Muscle layer of duodenum (tissue), 2 donors: ENCODE measurements around the gene CCDC89.

ENCODE experiments used
- H3K27ac ChIP-seq: one replicate; pipeline ENCODE4 v1.7.0; 2013; ENCODE audit warnings: mild to moderate bottlenecking, low read length
- H3K27me3 ChIP-seq: one replicate; pipeline ENCODE4 v1.7.0; 2013; ENCODE audit warnings: low read depth, mild to moderate bottlenecking, control low read depth, low read length
- H3K36me3 ChIP-seq, 2 donors: one replicate each; pipeline ENCODE4 v1.7.0; 2013; ENCODE audit warnings: low read length in 2 of 2, control low read depth in 1 of 2, mild to moderate bottlenecking in 1 of 2; ENCODE audit not compliant: insufficient read depth in 2 of 2, control insufficient read depth in 1 of 2
- H3K4me1 ChIP-seq, 2 donors: one replicate each; pipeline ENCODE4 v1.7.0; 2013; ENCODE audit warnings: low read length in 2 of 2, mild to moderate bottlenecking in 2 of 2, control low read depth in 1 of 2, moderate library complexity in 1 of 2; ENCODE audit not compliant: insufficient read depth in 2 of 2, control insufficient read depth in 1 of 2
- H3K4me3 ChIP-seq, 2 donors: one replicate each; pipeline ENCODE4 v1.7.0; 2013; ENCODE audit warnings: low read length in 2 of 2, low read depth in 1 of 2, mild to moderate bottlenecking in 1 of 2
- H3K9me3 ChIP-seq, 2 donors: one replicate each; pipeline ENCODE4 v1.7.0; 2013; ENCODE audit warnings: low read length in 2 of 2, control low read depth in 1 of 2, mild to moderate bottlenecking in 1 of 2; ENCODE audit not compliant: control insufficient read depth in 1 of 2
- donor health status: healthy.

Gene CCDC89

GRCh38 chr11:85685820-85686459 is at the start of gene CCDC89:
CCDC89 (minus strand) TSS chr11:85686195; CDS start chr11:85686130, 65 bp downstream.
- Histone ChIP-seq H3K9me3 (no peaks in the 10 kb centered on the region), H3K4me1 (peaks cover 4 to 14% of the 10 kb centered on the region in 2 donors), H3K27ac (peak within 1 kb of the TSS; percentile 65), H3K27me3 (no peaks in the 10 kb centered on the region), H3K4me3 (peak within 1 kb of the TSS; percentile 58 to 67), H3K36me3 (no peaks in the 10 kb centered on the region)

DNA sequence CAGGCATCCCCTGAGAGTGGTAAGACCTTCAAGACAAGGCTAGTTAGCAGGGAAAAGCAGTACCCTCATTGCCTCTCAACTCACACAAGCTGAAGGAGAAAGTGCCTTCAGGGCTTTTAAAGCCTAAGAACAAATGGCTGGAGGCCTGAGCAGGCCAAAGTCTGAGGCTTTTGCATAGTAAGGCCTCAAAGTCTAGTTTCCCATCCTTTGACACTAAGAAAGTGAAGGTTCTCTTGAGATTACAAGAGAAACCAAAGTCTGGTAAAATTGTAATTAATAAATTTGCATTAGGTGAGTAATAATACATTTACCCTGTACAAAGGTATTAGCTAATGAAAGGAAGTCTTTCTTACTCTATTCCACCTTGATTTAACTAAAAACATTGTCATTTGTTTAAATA is 47.0 kb upstream of the CCDC89 start:
- Histone ChIP-seq H3K27ac (no peak overlapping the region), H3K4me3 (no peak overlapping the region), H3K4me1 (no peaks in the 10 kb centered on the region), H3K36me3 (peaks cover 0 to 3% of the 10 kb centered on the region in 2 donors), H3K27me3 (no peaks in the 10 kb centered on the region), H3K9me3 (no peaks in the 10 kb centered on the region)

DNA sequence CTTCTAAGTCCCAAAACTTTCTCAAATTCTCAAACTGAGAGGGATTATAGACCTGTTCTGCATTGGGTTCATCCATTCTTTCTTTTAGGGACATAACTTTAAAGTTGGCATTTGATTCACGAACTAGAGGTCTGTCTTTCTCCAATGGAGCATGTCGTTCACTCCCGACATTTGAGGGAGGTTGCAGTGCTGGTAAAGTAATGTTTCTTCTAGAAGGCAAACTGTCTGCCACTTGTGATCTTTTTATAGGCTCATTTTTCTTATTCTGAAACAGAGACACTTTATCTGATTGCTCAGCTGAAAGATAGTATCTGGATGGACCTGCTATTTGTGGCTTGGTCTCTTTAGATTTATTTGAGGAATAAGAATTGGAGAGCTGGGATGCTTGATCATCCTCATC is 40.4 kb upstream of the CCDC89 start:
- H3K9me3 ChIP-seq: no peaks in the 10 kb centered on the region
- H3K27me3 ChIP-seq: no peaks in the 10 kb centered on the region
- H3K27ac ChIP-seq: no peak overlapping the region
- no peak overlapping the region for H3K4me3 ChIP-seq
- H3K4me1 ChIP-seq: no peaks in the 10 kb centered on the region
- H3K36me3 ChIP-seq: no peaks in the 10 kb centered on the region

GRCh38 chr11:85725510-85726258 is 39.7 kb upstream of the CCDC89 start:
- Histone ChIP-seq H3K36me3 (no peaks in the 10 kb centered on the region), H3K9me3 (no peaks in the 10 kb centered on the region), H3K4me1 (no peaks in the 10 kb centered on the region), H3K4me3 (no peak overlapping the region), H3K27me3 (no peaks in the 10 kb centered on the region), H3K27ac (no peak overlapping the region)

- no peak overlapping the region for H3K27ac ChIP-seq
- H3K4me3 ChIP-seq: no peak overlapping the region
- H3K4me1 ChIP-seq: no peaks in the 10 kb centered on the region
- no peaks in the 10 kb centered on the region for H3K27me3 ChIP-seq
- H3K36me3 ChIP-seq: no peaks in the 10 kb centered on the region
- H3K9me3 ChIP-seq: no peaks in the 10 kb centered on the region
These were observed 38.9 kb upstream of the CCDC89 start for GRCh38 chr11:85724748-85725465.

DNA sequence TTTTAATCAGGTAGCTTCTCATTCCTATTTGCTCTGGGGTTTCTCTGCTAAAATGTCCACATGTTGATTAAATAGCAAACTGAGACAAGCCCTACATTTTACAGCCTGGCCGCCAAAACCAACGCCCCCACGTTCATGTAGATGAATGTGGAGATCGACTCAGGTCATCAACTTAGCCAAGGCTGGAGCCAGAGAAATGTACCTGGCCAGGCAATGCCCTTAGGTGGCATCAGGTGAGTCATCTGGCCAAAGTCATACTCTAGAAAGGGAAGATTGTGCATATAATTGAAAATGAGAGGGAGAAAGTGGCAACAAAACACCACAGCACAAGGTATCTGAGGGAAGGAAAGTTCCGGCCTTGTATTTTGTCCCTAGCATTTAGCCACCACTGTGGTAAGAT is 37.1 kb upstream of the CCDC89 start:
- H3K4me3 ChIP-seq: no peak overlapping the region
- H3K4me1 ChIP-seq: no peaks in the 10 kb centered on the region
- no peaks in the 10 kb centered on the region for H3K36me3 ChIP-seq
- H3K9me3 ChIP-seq: no peaks in the 10 kb centered on the region
- H3K27me3 ChIP-seq: no peaks in the 10 kb centered on the region
- no peak overlapping the region for H3K27ac ChIP-seq

- Histone ChIP-seq H3K4me1 (no peaks in the 10 kb centered on the region), H3K27me3 (no peaks in the 10 kb centered on the region), H3K9me3 (no peaks in the 10 kb centered on the region), H3K27ac (no peak overlapping the region), H3K36me3 (no peaks in the 10 kb centered on the region), H3K4me3 (no peak overlapping the region)
These were observed 35.2 kb upstream of the CCDC89 start for GRCh38 chr11:85721191-85721590.

DNA sequence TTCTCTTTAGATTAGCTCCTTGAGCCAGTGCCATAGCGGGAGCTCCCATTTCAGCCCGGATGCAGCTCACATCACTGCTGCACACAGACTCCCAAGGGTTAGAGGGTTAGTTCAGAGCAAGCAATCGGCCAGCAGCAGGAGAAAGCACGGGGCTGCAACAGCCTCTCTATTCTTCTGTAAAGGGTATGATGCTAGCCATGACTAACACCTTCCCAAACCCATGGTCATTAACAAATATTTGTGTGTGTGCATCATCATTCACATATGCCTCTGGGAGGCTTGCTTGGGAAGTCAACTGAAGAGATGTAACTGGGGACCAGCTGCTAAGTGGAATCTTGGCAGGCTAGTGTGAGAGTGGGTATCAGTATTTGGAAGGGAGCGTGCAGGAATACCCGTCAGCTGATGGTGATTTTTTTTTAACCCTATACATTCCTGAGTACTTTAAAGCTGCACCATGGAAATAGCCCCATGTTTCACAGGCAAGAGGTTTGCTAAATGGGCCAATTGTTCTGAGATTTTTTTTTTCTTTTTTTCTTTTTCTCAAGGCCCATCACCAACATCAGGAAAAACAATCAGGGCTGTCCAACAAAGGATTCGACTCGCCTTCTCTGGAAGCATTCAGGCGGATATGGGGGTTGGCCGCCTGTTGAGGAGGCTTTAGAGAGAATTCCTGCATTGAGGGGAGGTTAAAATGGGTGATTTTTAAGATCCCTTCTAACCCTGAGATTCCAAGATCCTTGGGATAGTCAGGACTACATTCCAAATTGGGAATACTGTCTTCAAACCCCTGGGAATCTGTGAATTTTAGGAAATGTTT is 33.2 kb upstream of the CCDC89 start:
- H3K36me3 ChIP-seq: no peaks in the 10 kb centered on the region
- H3K9me3 ChIP-seq: no peaks in the 10 kb centered on the region
- H3K4me1 ChIP-seq: no peaks in the 10 kb centered on the region
- H3K27me3 ChIP-seq: no peaks in the 10 kb centered on the region
- H3K4me3 ChIP-seq: peak overlapping the region; percentile 28 to 37
- peak overlapping the region; percentile 82 for H3K27ac ChIP-seq

- Histone ChIP-seq H3K4me3 (peak overlapping the region; percentile 28 to 37), H3K27me3 (no peaks in the 10 kb centered on the region), H3K4me1 (no peaks in the 10 kb centered on the region), H3K27ac (peak overlapping the region; percentile 82), H3K9me3 (no peaks in the 10 kb centered on the region), H3K36me3 (no peaks in the 10 kb centered on the region)
These were observed 32.3 kb upstream of the CCDC89 start for GRCh38 chr11:85718126-85718943.

- H3K27me3 ChIP-seq: no peaks in the 10 kb centered on the region
- no peaks in the 10 kb centered on the region for H3K4me1 ChIP-seq
- peak overlapping the region; percentile 82 for H3K27ac ChIP-seq
- no peaks in the 10 kb centered on the region for H3K36me3 ChIP-seq
- H3K4me3 ChIP-seq: no peak overlapping the region
- no peaks in the 10 kb centered on the region for H3K9me3 ChIP-seq
These were observed 31.4 kb upstream of the CCDC89 start for GRCh38 chr11:85717429-85717828.
